ENCODE measurements around the gene HCAR3. TPM values are rescaled to one million over a fixed set of nuclear protein-coding genes. Genes with fewer than 3 reads are reported as not detected.
A peak's percentile ranks its signal among the peaks of the same experiment; 100 is the strongest.

Gene HCAR3
- total and polyA plus RNA-seq, 2 of the 13 experiments (the other 11 are each of a cell fraction or from before 2014, with no cell fraction given): 0.11 to 12.8 TPM

- no peak for FAIRE-seq
- Histone ChIP-seq H2AFZ (ENCODE audit: low read length) (no peak overlapping the region), H3K9ac (ENCODE audit: insufficient read depth, low read depth, low read length) (no peak overlapping the region), H4K20me1 (ENCODE audit: insufficient read depth, low read length) (no peaks in the 10 kb centered on the region), H3K27ac (ENCODE audit: extremely low read length, insufficient read depth, low read length) (no peak overlapping the region), H3K9me3 (ENCODE audit: low read length) (no peaks in the 10 kb centered on the region), H3K4me2 (ENCODE audit: low read depth, low read length) (peak overlapping the region; percentile 55), H3K27me3 (ENCODE audit: control insufficient read depth in 1 of 2, insufficient read depth in 2 of 2, low read length in 2 of 2) (no peaks in the 10 kb centered on the region; a peak in 1 of 5 replicates), H3K4me1 (ENCODE audit: insufficient read depth, low read length) (peaks cover 71% of the 10 kb centered on the region), H3K36me3 (replicated peaks in 1 of 2; ENCODE audit: control insufficient read depth in 1 of 2, insufficient read depth in 2 of 2, low read length in 2 of 2) (no peaks in the 10 kb centered on the region), H3K4me3 (replicated peaks in 1 of 3; ENCODE audit: insufficient read depth in 1 of 3, low read depth in 2 of 3, low read length in 3 of 3) (peak overlapping the region in 1 of 3 experiments; percentile 25; a peak in 1 of 6 replicates), H3K79me2 (ENCODE audit: insufficient read depth, low read length) (no peaks in the 10 kb centered on the region)
- in situ Hi-C loops (cut with HindIII; ENCODE audit: extremely low pct_ligation_motif_present, low pct_unique_long_range_greater_than_20kb): no loop called here
- ATAC-seq: peak; percentile 8; the same call in 2 of the 3 replicates
- intact Hi-C loops (cut with micrococcal nuclease; ENCODE audit: unreplicated experiment): no loop called here
- WGBS (ENCODE audit: low lambda C conversion rate): 68% methylated on average over 4 of the region's 4 CpGs
- DNase-seq (ENCODE audit: low spot score): no peak
- POLR2A ChIA-PET: no interaction called here
- no TSS peak for BruUV-seq (replicated peaks)
- CTCF ChIA-PET (ENCODE audit: low intra/inter-chr PET ratio, low total read pairs): no interaction called here
- peak; percentile 54 for TF ChIP-seq CEBPG (CRISPR knock-in tag; IDR thresholded peaks at IDR 0.05)
- no peak for TF ChIP-seq ZNF687 (CRISPR knock-in tag; IDR thresholded peaks at IDR 0.05)
- no peak for TF ChIP-seq ZBTB42 (CRISPR knock-in tag; IDR thresholded peaks at IDR 0.05)
- no peak for TF ChIP-seq FOXC1 (CRISPR knock-in tag; IDR thresholded peaks at IDR 0.05; ENCODE audit: borderline replicate concordance)
- TF ChIP-seq CBFB (CRISPR knock-in tag; IDR thresholded peaks at IDR 0.05): no peak
- TF ChIP-seq PRDM10 (CRISPR knock-in tag; IDR thresholded peaks at IDR 0.05; ENCODE audit: low read depth): 0 out of 2 replicates have a peak, but pooled peaks have one; percentile 6
- TF ChIP-seq ZNF660 (CRISPR knock-in tag; IDR thresholded peaks at IDR 0.05; ENCODE audit: borderline replicate concordance, low read depth): no peak
- peak; percentile 23; the same call in 1 of the 2 replicates for TF ChIP-seq ZNF644 (CRISPR knock-in tag; IDR thresholded peaks at IDR 0.05; ENCODE audit: low read depth)
- no peak for TF ChIP-seq HNRNPH1 (optimal IDR thresholded peaks at IDR 0.05; ENCODE audit: low read depth, low read length)
- no peak for TF ChIP-seq BCLAF1 (IDR thresholded peaks at IDR 0.05)
- TF ChIP-seq CEBPB (IDR thresholded peaks at IDR 0.05; ENCODE audit: borderline replicate concordance, low read depth, low read length): peak; percentile 60
- TF ChIP-seq ZNF639 (CRISPR knock-in tag; conservative IDR thresholded peaks at IDR 0.05): no peak
These were observed 34.8 kb downstream of the HCAR3 start for GRCh38 chr12:122681814-122682213.
